Fibroblast of lung (primary cell): ENCODE measurements around the gene SNRPA. TPM values are rescaled to one million over a fixed set of nuclear protein-coding genes. Genes with fewer than 3 reads are reported as not detected.
"Not testable (repeated sequence)": the region's sequence is repeated elsewhere in the genome, so short reads cannot be mapped to it uniquely, and the experiment has no call there.

Experiments used
- DNase-seq, 2 donors: peaks; one replicate each; pipeline versions ENCODE4 v3.0.0 to v3.0.0-alpha.2; 2010; ENCODE audit warnings: low read depth in 2 of 2
- H2AFZ ChIP-seq: 2 replicates; pipeline ENCODE4 v1.5.1; 2012; ENCODE audit warnings: low read length, control low read depth, inconsistent platforms
- H3K27ac ChIP-seq: 2 replicates; pipeline ENCODE4 v1.5.1; 2011; ENCODE audit warnings: low read length, control low read depth; ENCODE audit not compliant: insufficient read depth
- H3K27me3 ChIP-seq: 2 replicates; pipeline ENCODE4 v1.5.1; 2011; ENCODE audit warnings: mild to moderate bottlenecking, low read length; ENCODE audit not compliant: control insufficient read depth, insufficient read depth
- H3K36me3 ChIP-seq: 2 replicates; pipeline ENCODE4 v1.5.1; 2011; ENCODE audit warnings: low read length; ENCODE audit not compliant: control insufficient read depth, insufficient read depth
- H3K4me1 ChIP-seq: 2 replicates; pipeline ENCODE4 v1.5.1; 2011; ENCODE audit warnings: low read length; ENCODE audit not compliant: control insufficient read depth, insufficient read depth; ENCODE audit errors: extremely low read depth
- H3K4me2 ChIP-seq: 2 replicates; pipeline ENCODE4 v1.5.1; 2011; ENCODE audit warnings: low read length, control low read depth; ENCODE audit not compliant: insufficient read depth; ENCODE audit errors: extremely low read depth
- H3K4me3 ChIP-seq, 4 experiments: fragments of 200-600 bp in 1 of 4; sonication (generic) in 1 of 4; replicated peaks in 1 of 4; 2 replicates each; pipeline ENCODE4 v1.5.1; 2011 to 2016; ENCODE audit warnings: low read length in 4 of 4, low read depth in 3 of 4, mild to moderate bottlenecking in 3 of 4, control low read depth in 2 of 4, inconsistent platforms in 1 of 4, mixed read lengths in 1 of 4; ENCODE audit not compliant: insufficient read depth in 1 of 4; ENCODE audit errors: control extremely low read depth in 1 of 4
- H3K79me2 ChIP-seq: 2 replicates; pipeline ENCODE4 v1.5.1; 2012; ENCODE audit warnings: mild to moderate bottlenecking, low read length, inconsistent platforms; ENCODE audit not compliant: control insufficient read depth, insufficient read depth
- H3K9ac ChIP-seq: 2 replicates; pipeline ENCODE4 v1.5.1; 2011; ENCODE audit warnings: mild to moderate bottlenecking, low read length, control low read depth; ENCODE audit not compliant: insufficient read depth
- H3K9me3 ChIP-seq: 2 replicates; pipeline ENCODE4 v1.5.1; 2012; ENCODE audit warnings: low read depth, low read length; ENCODE audit not compliant: control insufficient read depth, insufficient read depth
- H4K20me1 ChIP-seq: 2 replicates; pipeline ENCODE4 v1.5.1; 2011; ENCODE audit warnings: low read length; ENCODE audit not compliant: control insufficient read depth, insufficient read depth; ENCODE audit errors: extremely low read depth
- EZH2 ChIP-seq: IDR thresholded peaks from 2 replicates; pipeline ENCODE4 v1.5.1; 2012; ENCODE audit warnings: low read length, control low read depth, mild to moderate bottlenecking; ENCODE audit errors: missing control alignments
- polyA plus RNA-seq, 2 donors: library from polyadenylated mRNA; depleted of rRNA in 1 of 2; stranded (reverse) in 1 of 2; unstranded in 1 of 2; fragments of >200 nt; gene quantifications; 2 replicates each; pipeline ENCODE4 v1.2.1, GENCODE V29; 2011 to 2012; ENCODE audit warnings: missing spikeins in 1 of 2
- total RNA-seq: library from RNA; depleted of rRNA; stranded (reverse); fragments of >200 nt; gene quantifications from 2 replicates; pipeline ENCODE4 v1.2.1, GENCODE V29; 2014
- TF ChIP-seq, protein P1 (sequence below), 2 donors: IDR thresholded peaks in 1 of 2; conservative IDR thresholded peaks in 1 of 2; 1 replicate in 1 of 2; 2 replicates in 1 of 2; pipeline ENCODE4 v1.5.1; 2011 to 2012; ENCODE audit warnings: low read length in 2 of 2, control low read depth in 1 of 2, inconsistent platforms in 1 of 2, low read depth in 1 of 2, mild to moderate bottlenecking in 1 of 2

Gene SNRPA
- total and polyA plus RNA-seq, 2 donors (not counting 1 experiment from before 2014, with no cell fraction given) = 41.9 to 74.4 TPM

GRCh38 chr19:40768869-40769268, 17.9 kb downstream of the SNRPA start:
- H3K4me2 ChIP-seq = no peak overlapping the region
- no peak overlapping the region for H2AFZ ChIP-seq

DNA sequence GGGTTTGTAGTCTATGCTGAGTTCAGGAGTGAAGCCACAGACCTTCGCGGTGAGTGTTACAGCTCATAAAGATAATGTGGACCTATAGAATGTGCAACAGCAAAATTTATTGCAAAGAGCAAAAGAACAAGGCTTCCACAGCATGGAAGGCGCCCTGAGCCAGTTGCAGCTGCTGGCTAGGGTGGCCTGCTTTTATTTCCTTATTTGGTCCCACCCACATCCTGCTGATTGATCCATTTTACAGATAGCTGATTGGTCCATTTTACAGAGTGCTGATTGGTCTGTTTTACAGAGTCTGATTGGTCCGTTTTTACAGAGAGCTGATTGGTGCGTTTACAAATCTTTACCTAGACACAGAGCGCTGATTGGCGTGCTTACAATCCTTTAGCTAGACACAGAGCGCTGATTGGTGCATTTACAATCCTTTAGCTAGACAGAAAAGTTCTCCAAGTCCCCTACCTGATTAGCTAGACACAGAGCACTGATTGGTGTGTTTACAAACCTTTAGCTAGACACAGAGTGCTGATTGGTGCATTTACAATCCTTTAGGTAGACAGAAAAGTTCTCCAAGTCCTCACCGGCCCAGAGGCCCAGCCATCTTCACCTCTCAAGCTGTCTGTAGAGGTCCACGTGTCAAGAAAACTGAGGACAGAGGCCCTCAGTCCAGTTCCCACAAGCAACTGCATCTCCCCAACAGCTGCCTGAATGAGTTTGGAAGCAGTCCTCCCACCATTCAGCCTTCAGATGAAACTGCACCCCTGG, 20.3 kb downstream of the SNRPA start:
- H3K4me1 ChIP-seq, H3K4me2 ChIP-seq, H4K20me1 ChIP-seq, H3K9me3 ChIP-seq, H3K36me3 ChIP-seq, H3K4me3 ChIP-seq, H3K27ac ChIP-seq, H3K27me3 ChIP-seq, H3K9ac ChIP-seq, DNase-seq, H2AFZ ChIP-seq, H3K79me2 ChIP-seq: not testable (repeated sequence)

More at GRCh38 chr19:40768869-40769268, 17.9 kb downstream of the SNRPA start:
- H3K27ac ChIP-seq = no peak overlapping the region
- DNase-seq = no peak
- TF ChIP-seq, protein P1, sequence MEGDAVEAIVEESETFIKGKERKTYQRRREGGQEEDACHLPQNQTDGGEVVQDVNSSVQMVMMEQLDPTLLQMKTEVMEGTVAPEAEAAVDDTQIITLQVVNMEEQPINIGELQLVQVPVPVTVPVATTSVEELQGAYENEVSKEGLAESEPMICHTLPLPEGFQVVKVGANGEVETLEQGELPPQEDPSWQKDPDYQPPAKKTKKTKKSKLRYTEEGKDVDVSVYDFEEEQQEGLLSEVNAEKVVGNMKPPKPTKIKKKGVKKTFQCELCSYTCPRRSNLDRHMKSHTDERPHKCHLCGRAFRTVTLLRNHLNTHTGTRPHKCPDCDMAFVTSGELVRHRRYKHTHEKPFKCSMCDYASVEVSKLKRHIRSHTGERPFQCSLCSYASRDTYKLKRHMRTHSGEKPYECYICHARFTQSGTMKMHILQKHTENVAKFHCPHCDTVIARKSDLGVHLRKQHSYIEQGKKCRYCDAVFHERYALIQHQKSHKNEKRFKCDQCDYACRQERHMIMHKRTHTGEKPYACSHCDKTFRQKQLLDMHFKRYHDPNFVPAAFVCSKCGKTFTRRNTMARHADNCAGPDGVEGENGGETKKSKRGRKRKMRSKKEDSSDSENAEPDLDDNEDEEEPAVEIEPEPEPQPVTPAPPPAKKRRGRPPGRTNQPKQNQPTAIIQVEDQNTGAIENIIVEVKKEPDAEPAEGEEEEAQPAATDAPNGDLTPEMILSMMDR (conservative IDR thresholded peaks at IDR 0.05 in 1 of 2, IDR thresholded peaks at IDR 0.05 in 1 of 2; ENCODE audit: low read depth in 1 of 2, low read length in 2 of 2) = no peak
- no peak for TF ChIP-seq EZH2
- no peaks in the 10 kb centered on the region for H3K4me1 ChIP-seq
- H3K27me3 ChIP-seq = no peaks in the 10 kb centered on the region
- H3K9me3 ChIP-seq = no peaks in the 10 kb centered on the region
- no peak overlapping the region for H3K9ac ChIP-seq
- H3K36me3 ChIP-seq = peaks cover 13% of the 10 kb centered on the region
- H3K79me2 ChIP-seq = no peaks in the 10 kb centered on the region
- no peak overlapping the region for H3K4me3 ChIP-seq
- no peaks in the 10 kb centered on the region for H4K20me1 ChIP-seq

GRCh38 chr19:40774916-40775631, 24.1 kb downstream of the SNRPA start, which contains the start of gene MIA:
TSS of gene MIA (plus strand) at chr19:40775521. CDS start at chr19:40775543, 22 bp downstream.
- Histone ChIP-seq H3K9me3 (no peaks in the 10 kb centered on the region), H3K27ac (no peak within 1 kb of the TSS), H3K27me3 (no peaks in the 10 kb centered on the region), H3K79me2 (no peaks in the 10 kb centered on the region), H3K4me3 (no peak within 1 kb of the TSS), H2AFZ (no peak within 1 kb of the TSS), H3K9ac (no peak within 1 kb of the TSS), H3K4me1 (peaks cover 11% of the 10 kb centered on the region), H3K36me3 (peaks cover under 1% of the 10 kb centered on the region), H4K20me1 (no peaks in the 10 kb centered on the region), H3K4me2 (no peak within 1 kb of the TSS)
- TF ChIP-seq, protein P1 (conservative IDR thresholded peaks at IDR 0.05 in 1 of 2, IDR thresholded peaks at IDR 0.05 in 1 of 2; ENCODE audit: low read depth in 1 of 2, low read length in 2 of 2) = no peak
- TF ChIP-seq EZH2 = no peak
- peak in 1 of 2 donors; percentile 35 for DNase-seq
